ENCODE results near the gene THAP7. TPM values are rescaled to one million over a fixed set of nuclear protein-coding genes. Genes with fewer than 3 reads are reported as not detected.
A peak's percentile ranks its signal among the peaks of the same experiment; 100 is the strongest.
"Not testable (repeated sequence)": the region's sequence is repeated elsewhere in the genome, so short reads cannot be mapped to it uniquely, and the experiment has no call there.

Gene THAP7
- total RNA-seq, result 10 to 100 TPM; 29.5 to 31.2 TPM

- H3K4me1 Mint-ChIP-seq (ENCODE audit: low read depth), result peaks cover 35% of the 10 kb centered on the region
- H3K27ac Mint-ChIP-seq, result peak within 1 kb of the TSS; percentile 99
- H3K9me3 Mint-ChIP-seq, result no peaks in the 10 kb centered on the region
- peak; percentile 98 to 99 for DNase-seq
- H3K27me3 Mint-ChIP-seq (ENCODE audit: low read depth), result no peaks in the 10 kb centered on the region
- ATAC-seq (replicated peaks in 1 of 2), result peak; percentile 94
- H3K4me3 Mint-ChIP-seq, result peak within 1 kb of the TSS; percentile 89 to 99
- peaks cover 0 to 2% of the 10 kb centered on the region in 2 donors for H3K36me3 Mint-ChIP-seq (ENCODE audit: insufficient read depth in 2 of 2)
Observed at GRCh38 chr22:21001601-21002325, at the start of gene THAP7. Gene THAP7 (minus strand): TSS chr22:21002118. CDS start chr22:21001911, 207 bp downstream.

- Mint-ChIP-seq H3K4me3 (no peak overlapping the region), H3K4me1 (ENCODE audit: low read depth) (peaks cover 17% of the 10 kb centered on the region), H3K36me3 (ENCODE audit: insufficient read depth in 2 of 2) (no peaks in the 10 kb centered on the region), H3K27ac (no peak overlapping the region), H3K27me3 (ENCODE audit: low read depth) (peaks cover 4% of the 10 kb centered on the region), H3K9me3 (no peaks in the 10 kb centered on the region)
- DNase-seq (no peak), ATAC-seq (replicated peaks in 1 of 2) (no peak)
Observed at GRCh38 chr22:21051145-21051830, 49.4 kb upstream of the THAP7 start.

GRCh38 chr22:21048965-21049364 is 47.0 kb upstream of the THAP7 start:
- H3K4me1 Mint-ChIP-seq (ENCODE audit: low read depth), result peaks cover 23% of the 10 kb centered on the region
- not testable (repeated sequence) for H3K27me3 Mint-ChIP-seq (ENCODE audit: low read depth); H3K9me3 Mint-ChIP-seq; H3K27ac Mint-ChIP-seq; H3K4me3 Mint-ChIP-seq; ATAC-seq (replicated peaks in 1 of 2); H3K36me3 Mint-ChIP-seq (ENCODE audit: insufficient read depth in 2 of 2); DNase-seq

- not testable (repeated sequence) for H3K4me3 Mint-ChIP-seq; H3K9me3 Mint-ChIP-seq; H3K36me3 Mint-ChIP-seq (ENCODE audit: insufficient read depth in 2 of 2); ATAC-seq (replicated peaks in 1 of 2); DNase-seq; H3K27ac Mint-ChIP-seq
- peaks cover 10% of the 10 kb centered on the region for H3K27me3 Mint-ChIP-seq (ENCODE audit: low read depth)
- H3K4me1 Mint-ChIP-seq (ENCODE audit: low read depth), result peaks cover 26% of the 10 kb centered on the region
Observed at GRCh38 chr22:21048448-21048847, 46.5 kb upstream of the THAP7 start.

- no peak for DNase-seq
- peaks cover 31% of the 10 kb centered on the region for H3K4me1 Mint-ChIP-seq (ENCODE audit: low read depth)
- H3K27me3 Mint-ChIP-seq (ENCODE audit: low read depth), result peaks cover 17% of the 10 kb centered on the region
- no peak for ATAC-seq (replicated peaks in 1 of 2)
- no peak overlapping the region for H3K4me3 Mint-ChIP-seq
- no peak overlapping the region for H3K27ac Mint-ChIP-seq
- no peaks in the 10 kb centered on the region for H3K9me3 Mint-ChIP-seq
- no peaks in the 10 kb centered on the region for H3K36me3 Mint-ChIP-seq (ENCODE audit: insufficient read depth in 2 of 2)
Observed at GRCh38 chr22:21047730-21048129, 45.8 kb upstream of the THAP7 start.

GRCh38 chr22:21047035-21047661 is 45.2 kb upstream of the THAP7 start:
- Mint-ChIP-seq H3K36me3 (ENCODE audit: insufficient read depth in 2 of 2) (no peaks in the 10 kb centered on the region), H3K27ac (no peak overlapping the region), H3K4me1 (ENCODE audit: low read depth) (peaks cover 31% of the 10 kb centered on the region), H3K4me3 (no peak overlapping the region), H3K9me3 (no peaks in the 10 kb centered on the region), H3K27me3 (ENCODE audit: low read depth) (peaks cover 20% of the 10 kb centered on the region)
- ATAC-seq (replicated peaks in 1 of 2) (no peak), DNase-seq (no peak)

GRCh38 chr22:21045585-21046294 is 43.8 kb upstream of the THAP7 start, which contains the start of gene LRRC74B:
Gene LRRC74B (plus strand): TSS chr22:21045946. CDS start chr22:21045987, 41 bp downstream.
- Mint-ChIP-seq H3K4me3 (peak within 1 kb of the TSS; percentile 84 to 85), H3K27ac (no peak within 1 kb of the TSS), H3K9me3 (no peaks in the 10 kb centered on the region), H3K4me1 (ENCODE audit: low read depth) (peaks cover 24% of the 10 kb centered on the region), H3K27me3 (ENCODE audit: low read depth) (peaks cover 20% of the 10 kb centered on the region), H3K36me3 (ENCODE audit: insufficient read depth in 2 of 2) (no peaks in the 10 kb centered on the region)
- DNase-seq (peak; percentile 79 to 83), ATAC-seq (replicated peaks in 1 of 2) (peak; percentile 98)

- H3K36me3 Mint-ChIP-seq (ENCODE audit: insufficient read depth in 2 of 2), result no peaks in the 10 kb centered on the region
- H3K4me1 Mint-ChIP-seq (ENCODE audit: low read depth), result peaks cover 24% of the 10 kb centered on the region
- no peak overlapping the region for H3K27ac Mint-ChIP-seq
- DNase-seq (no peak), ATAC-seq (replicated peaks in 1 of 2) (peak; percentile 35 to 50)
- H3K9me3 Mint-ChIP-seq, result no peaks in the 10 kb centered on the region
- H3K27me3 Mint-ChIP-seq (ENCODE audit: low read depth), result peaks cover 20% of the 10 kb centered on the region
- H3K4me3 Mint-ChIP-seq, result peak overlapping the region; percentile 84 to 85
Observed at GRCh38 chr22:21044931-21045584, 43.1 kb upstream of the THAP7 start.

GRCh38 chr22:21043860-21044535 is 42.1 kb upstream of the THAP7 start:
- no peak for ATAC-seq (replicated peaks in 1 of 2)
- Mint-ChIP-seq H3K4me3 (no peak overlapping the region), H3K9me3 (no peaks in the 10 kb centered on the region), H3K36me3 (ENCODE audit: insufficient read depth in 2 of 2) (no peaks in the 10 kb centered on the region), H3K27me3 (ENCODE audit: low read depth) (peaks cover 20% of the 10 kb centered on the region), H3K27ac (no peak overlapping the region), H3K4me1 (ENCODE audit: low read depth) (peaks cover 24% of the 10 kb centered on the region)
- no peak for DNase-seq

GRCh38 chr22:21042978-21043859 is 41.3 kb upstream of the THAP7 start:
- H3K4me1 Mint-ChIP-seq (ENCODE audit: low read depth), result peaks cover 24% of the 10 kb centered on the region
- H3K9me3 Mint-ChIP-seq, result no peaks in the 10 kb centered on the region
- no peaks in the 10 kb centered on the region for H3K36me3 Mint-ChIP-seq (ENCODE audit: insufficient read depth in 2 of 2)
- no peak overlapping the region for H3K4me3 Mint-ChIP-seq
- DNase-seq (no peak), ATAC-seq (replicated peaks in 1 of 2) (no peak)
- no peak overlapping the region for H3K27ac Mint-ChIP-seq
- peaks cover 20% of the 10 kb centered on the region for H3K27me3 Mint-ChIP-seq (ENCODE audit: low read depth)

GRCh38 chr22:21041937-21042336 is 40.0 kb upstream of the THAP7 start:
- H3K27me3 Mint-ChIP-seq (ENCODE audit: low read depth), result peaks cover 20% of the 10 kb centered on the region
- H3K27ac Mint-ChIP-seq, result no peak overlapping the region
- no peak overlapping the region for H3K4me3 Mint-ChIP-seq
- no peak for ATAC-seq (replicated peaks in 1 of 2)
- no peak for DNase-seq
- H3K9me3 Mint-ChIP-seq, result no peaks in the 10 kb centered on the region
- peaks cover 24% of the 10 kb centered on the region for H3K4me1 Mint-ChIP-seq (ENCODE audit: low read depth)
- H3K36me3 Mint-ChIP-seq (ENCODE audit: insufficient read depth in 2 of 2), result no peaks in the 10 kb centered on the region
